GM12801 (cell line): Measurements from ENCODE around the gene TCEANC2.

Experiments
- TF ChIP-seq, protein P1 (sequence below): IDR thresholded peaks from one replicate; pipeline ENCODE4 v1.5.1; 2011; ENCODE audit warnings: control low read depth; ENCODE audit not compliant: insufficient read length; ENCODE audit errors: extremely low read depth

TCEANC2 gene

GRCh38 chr1:54100500-54100899, 47.1 kb downstream of the TCEANC2 start:
- TF ChIP-seq, protein P1, sequence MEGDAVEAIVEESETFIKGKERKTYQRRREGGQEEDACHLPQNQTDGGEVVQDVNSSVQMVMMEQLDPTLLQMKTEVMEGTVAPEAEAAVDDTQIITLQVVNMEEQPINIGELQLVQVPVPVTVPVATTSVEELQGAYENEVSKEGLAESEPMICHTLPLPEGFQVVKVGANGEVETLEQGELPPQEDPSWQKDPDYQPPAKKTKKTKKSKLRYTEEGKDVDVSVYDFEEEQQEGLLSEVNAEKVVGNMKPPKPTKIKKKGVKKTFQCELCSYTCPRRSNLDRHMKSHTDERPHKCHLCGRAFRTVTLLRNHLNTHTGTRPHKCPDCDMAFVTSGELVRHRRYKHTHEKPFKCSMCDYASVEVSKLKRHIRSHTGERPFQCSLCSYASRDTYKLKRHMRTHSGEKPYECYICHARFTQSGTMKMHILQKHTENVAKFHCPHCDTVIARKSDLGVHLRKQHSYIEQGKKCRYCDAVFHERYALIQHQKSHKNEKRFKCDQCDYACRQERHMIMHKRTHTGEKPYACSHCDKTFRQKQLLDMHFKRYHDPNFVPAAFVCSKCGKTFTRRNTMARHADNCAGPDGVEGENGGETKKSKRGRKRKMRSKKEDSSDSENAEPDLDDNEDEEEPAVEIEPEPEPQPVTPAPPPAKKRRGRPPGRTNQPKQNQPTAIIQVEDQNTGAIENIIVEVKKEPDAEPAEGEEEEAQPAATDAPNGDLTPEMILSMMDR = no peak

- TF ChIP-seq, protein P1 = no peak
These were observed 50.0 kb downstream of the TCEANC2 start for GRCh38 chr1:54103414-54103813.

GRCh38 chr1:54105080-54105479, 51.7 kb downstream of the TCEANC2 start:
- TF ChIP-seq, protein P1 = no peak

- TF ChIP-seq, protein P1 = no peak
These were observed 52.4 kb downstream of the TCEANC2 start for GRCh38 chr1:54105736-54106269.

DNA sequence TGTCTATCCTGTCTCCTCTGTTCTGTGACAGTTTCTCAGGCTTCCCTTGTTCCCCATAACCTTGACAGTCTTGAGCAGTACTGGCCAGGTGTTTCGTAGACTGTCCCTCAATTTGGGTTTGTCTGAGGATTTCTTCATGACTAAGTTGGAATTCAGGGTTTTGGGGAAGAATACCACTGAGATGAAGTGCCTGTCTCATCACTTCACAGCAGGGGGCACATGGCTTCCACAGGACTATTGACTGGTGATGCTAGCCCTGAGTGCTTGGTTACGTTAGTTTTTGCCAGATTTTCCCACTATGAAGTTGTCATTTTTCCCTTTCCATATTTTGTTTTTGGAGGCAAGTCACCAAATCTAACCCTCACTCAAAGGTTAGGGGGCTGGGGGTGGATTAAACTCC, 53.7 kb downstream of the TCEANC2 start:
- TF ChIP-seq, protein P1 = no peak

GRCh38 chr1:54108156-54108555, 54.7 kb downstream of the TCEANC2 start:
- TF ChIP-seq, protein P1 = no peak

- TF ChIP-seq, protein P1 = no peak
These were observed 56.0 kb downstream of the TCEANC2 start for GRCh38 chr1:54109129-54110090.
